Nephron progenitor cell (in vitro differentiated cells): Measurements from ENCODE around the gene LRRC63.
A peak's percentile ranks its signal among the peaks of the same experiment; 100 is the strongest.
"Not testable (repeated sequence)": the region's sequence is repeated elsewhere in the genome, so short reads cannot be mapped to it uniquely, and the experiment has no call there.

Experiments
- DNase-seq: peaks from one replicate; pipeline ENCODE4 v3.0.0; 2021
- H3K27ac Mint-ChIP-seq: 2 replicates; pipeline ENCODE4 v1.8.0; 2021; ENCODE audit warnings: mild to moderate bottlenecking, moderate library complexity, mixed read lengths
- H3K27me3 Mint-ChIP-seq: 2 replicates; pipeline ENCODE4 v1.8.0; 2021; ENCODE audit warnings: mild to moderate bottlenecking, low read depth, mixed read lengths; ENCODE audit not compliant: poor library complexity
- H3K36me3 Mint-ChIP-seq: 2 replicates; pipeline ENCODE4 v1.8.0; 2021; ENCODE audit warnings: low read depth, mixed read lengths
- H3K4me1 Mint-ChIP-seq: 2 replicates; pipeline ENCODE4 v1.8.0; 2021; ENCODE audit warnings: mixed read lengths
- H3K4me3 Mint-ChIP-seq: 2 replicates; pipeline ENCODE4 v1.8.0; 2021; ENCODE audit warnings: mild to moderate bottlenecking, moderate library complexity, mixed read lengths
- H3K9me3 Mint-ChIP-seq: 2 replicates; pipeline ENCODE4 v1.8.0; 2021; ENCODE audit warnings: mild to moderate bottlenecking, moderate library complexity, mixed read lengths
- TF ChIP-seq, protein P1 (sequence below): fragments of 200-600 bp; sonication (generic); IDR thresholded peaks from 2 replicates; pipeline ENCODE4 v1.5.0; 2021; ENCODE audit warnings: antibody characterized with exemption

LRRC63 gene

DNA sequence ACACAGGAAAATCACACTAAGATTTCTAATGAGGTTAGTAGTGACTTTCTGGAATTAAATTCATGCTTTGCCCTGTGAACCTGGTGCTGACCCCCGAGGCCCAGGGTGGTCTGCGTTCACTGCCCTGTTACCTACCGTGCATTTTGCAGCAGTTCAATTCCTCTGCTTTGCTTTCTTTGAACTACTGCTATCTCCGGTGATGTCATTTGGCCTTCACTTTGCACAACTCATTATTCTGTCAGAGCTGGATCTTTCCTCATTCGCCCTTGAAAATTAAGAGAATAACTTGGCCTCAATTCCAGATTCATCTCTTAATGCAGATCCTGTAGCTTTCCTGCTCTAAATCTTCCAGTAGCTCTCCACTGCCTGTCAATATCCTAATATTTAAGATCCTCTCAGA, 8.8 kb upstream of the LRRC63 start:
- Mint-ChIP-seq H3K27ac (no peak overlapping the region), H3K4me3 (no peak overlapping the region), H3K4me1 (peaks cover 5% of the 10 kb centered on the region), H3K36me3 (no peaks in the 10 kb centered on the region), H3K27me3 (peaks cover 9% of the 10 kb centered on the region), H3K9me3 (no peaks in the 10 kb centered on the region)
- TF ChIP-seq, protein P1, sequence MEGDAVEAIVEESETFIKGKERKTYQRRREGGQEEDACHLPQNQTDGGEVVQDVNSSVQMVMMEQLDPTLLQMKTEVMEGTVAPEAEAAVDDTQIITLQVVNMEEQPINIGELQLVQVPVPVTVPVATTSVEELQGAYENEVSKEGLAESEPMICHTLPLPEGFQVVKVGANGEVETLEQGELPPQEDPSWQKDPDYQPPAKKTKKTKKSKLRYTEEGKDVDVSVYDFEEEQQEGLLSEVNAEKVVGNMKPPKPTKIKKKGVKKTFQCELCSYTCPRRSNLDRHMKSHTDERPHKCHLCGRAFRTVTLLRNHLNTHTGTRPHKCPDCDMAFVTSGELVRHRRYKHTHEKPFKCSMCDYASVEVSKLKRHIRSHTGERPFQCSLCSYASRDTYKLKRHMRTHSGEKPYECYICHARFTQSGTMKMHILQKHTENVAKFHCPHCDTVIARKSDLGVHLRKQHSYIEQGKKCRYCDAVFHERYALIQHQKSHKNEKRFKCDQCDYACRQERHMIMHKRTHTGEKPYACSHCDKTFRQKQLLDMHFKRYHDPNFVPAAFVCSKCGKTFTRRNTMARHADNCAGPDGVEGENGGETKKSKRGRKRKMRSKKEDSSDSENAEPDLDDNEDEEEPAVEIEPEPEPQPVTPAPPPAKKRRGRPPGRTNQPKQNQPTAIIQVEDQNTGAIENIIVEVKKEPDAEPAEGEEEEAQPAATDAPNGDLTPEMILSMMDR: no peak
- no peak for DNase-seq

DNA sequence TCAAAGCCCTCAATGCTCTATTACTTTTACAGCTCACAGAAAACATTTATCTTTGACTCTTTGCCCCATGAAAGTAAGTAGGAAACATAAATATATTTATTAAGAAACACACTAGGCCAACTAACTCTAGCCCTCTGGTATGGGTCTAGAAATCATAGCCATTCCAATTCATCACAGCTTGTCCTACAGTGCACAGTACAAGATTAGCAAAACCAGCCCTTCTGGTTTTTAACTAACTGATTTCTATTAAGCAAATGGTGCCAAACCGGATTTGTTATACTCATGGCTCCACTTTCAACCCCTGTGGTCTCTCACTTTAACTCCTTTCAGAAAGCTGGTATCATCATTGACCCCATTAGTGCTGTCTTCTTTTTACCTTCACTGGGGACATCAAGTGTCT, 5.6 kb upstream of the LRRC63 start:
- no peak overlapping the region for H3K4me3 Mint-ChIP-seq
- H3K9me3 Mint-ChIP-seq: no peaks in the 10 kb centered on the region
- H3K36me3 Mint-ChIP-seq: no peaks in the 10 kb centered on the region
- H3K4me1 Mint-ChIP-seq: peaks cover 6% of the 10 kb centered on the region
- TF ChIP-seq, protein P1: no peak
- no peak for DNase-seq
- peaks cover 12% of the 10 kb centered on the region for H3K27me3 Mint-ChIP-seq
- H3K27ac Mint-ChIP-seq: no peak overlapping the region

- DNase-seq: no peak
- Mint-ChIP-seq H3K27me3 (peaks cover 22% of the 10 kb centered on the region), H3K36me3 (no peaks in the 10 kb centered on the region), H3K4me3 (no peak overlapping the region), H3K9me3 (no peaks in the 10 kb centered on the region), H3K4me1 (peaks cover 13% of the 10 kb centered on the region), H3K27ac (no peak overlapping the region)
- TF ChIP-seq, protein P1: no peak
Measured at GRCh38 chr13:46207828-46208227, 3.9 kb upstream of the LRRC63 start.

DNA sequence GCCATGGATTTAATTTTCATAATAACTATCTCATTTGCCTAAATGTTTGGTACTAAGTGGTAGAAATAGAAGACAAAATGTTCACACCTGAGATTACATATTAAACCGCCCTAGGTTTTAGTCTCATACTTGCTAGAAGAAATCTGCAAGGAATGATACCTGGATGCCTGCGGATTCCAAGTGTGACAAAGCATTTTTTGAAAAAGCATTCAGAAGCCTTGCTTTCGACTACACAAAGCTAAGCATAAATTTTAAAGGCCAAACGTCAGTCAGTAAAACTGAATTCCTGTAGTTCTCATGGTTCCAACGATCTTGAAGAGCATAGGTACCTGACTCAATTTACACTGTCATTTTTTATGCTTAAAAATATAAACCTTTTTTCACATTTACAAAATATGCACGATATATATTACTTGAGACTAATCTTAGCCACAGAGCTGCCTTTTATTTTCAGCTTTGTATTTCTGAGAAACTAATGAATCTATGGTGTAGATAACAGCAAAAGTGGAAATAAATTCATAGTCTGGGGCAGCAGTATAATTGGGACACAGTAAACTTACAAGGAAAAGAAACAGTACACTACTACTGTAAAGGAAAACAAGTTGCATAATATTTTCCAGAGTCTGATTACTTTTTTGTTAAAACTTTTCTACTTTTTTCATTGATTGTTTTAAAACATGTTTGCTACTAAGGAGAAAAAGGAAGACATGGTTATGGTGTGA, 1.2 kb upstream of the LRRC63 start:
- Mint-ChIP-seq H3K9me3 (peaks cover 7% of the 10 kb centered on the region), H3K4me3 (peak overlapping the region; percentile 81), H3K36me3 (no peaks in the 10 kb centered on the region), H3K4me1 (peaks cover 13% of the 10 kb centered on the region), H3K27me3 (peaks cover 27% of the 10 kb centered on the region), H3K27ac (no peak overlapping the region)
- TF ChIP-seq, protein P1: no peak
- DNase-seq: no peak

- Mint-ChIP-seq H3K36me3 (no peaks in the 10 kb centered on the region), H3K27ac (no peak overlapping the region), H3K4me1 (peaks cover 13% of the 10 kb centered on the region), H3K9me3 (peaks cover 13% of the 10 kb centered on the region), H3K27me3 (peaks cover 23% of the 10 kb centered on the region), H3K4me3 (peak overlapping the region; percentile 81)
- TF ChIP-seq, protein P1: no peak
- no peak for DNase-seq
Measured at GRCh38 chr13:46211116-46211482, 629 bp upstream of the LRRC63 start.

- TF ChIP-seq, protein P1: no peak
- Mint-ChIP-seq H3K36me3 (no peaks in the 10 kb centered on the region), H3K4me1 (peaks cover 13% of the 10 kb centered on the region), H3K4me3 (no peak overlapping the region), H3K9me3 (peaks cover 32% of the 10 kb centered on the region), H3K27ac (no peak overlapping the region), H3K27me3 (peaks cover 20% of the 10 kb centered on the region)
- DNase-seq: no peak
Measured at GRCh38 chr13:46213242-46213641, 1.5 kb downstream of the LRRC63 start.

GRCh38 chr13:46214741-46215140, 3.0 kb downstream of the LRRC63 start:
- DNase-seq, H3K4me3 Mint-ChIP-seq, H3K36me3 Mint-ChIP-seq, H3K27ac Mint-ChIP-seq: not testable (repeated sequence)
- peaks cover 13% of the 10 kb centered on the region for H3K4me1 Mint-ChIP-seq
- H3K27me3 Mint-ChIP-seq: peaks cover 28% of the 10 kb centered on the region
- peaks cover 45% of the 10 kb centered on the region for H3K9me3 Mint-ChIP-seq

DNA sequence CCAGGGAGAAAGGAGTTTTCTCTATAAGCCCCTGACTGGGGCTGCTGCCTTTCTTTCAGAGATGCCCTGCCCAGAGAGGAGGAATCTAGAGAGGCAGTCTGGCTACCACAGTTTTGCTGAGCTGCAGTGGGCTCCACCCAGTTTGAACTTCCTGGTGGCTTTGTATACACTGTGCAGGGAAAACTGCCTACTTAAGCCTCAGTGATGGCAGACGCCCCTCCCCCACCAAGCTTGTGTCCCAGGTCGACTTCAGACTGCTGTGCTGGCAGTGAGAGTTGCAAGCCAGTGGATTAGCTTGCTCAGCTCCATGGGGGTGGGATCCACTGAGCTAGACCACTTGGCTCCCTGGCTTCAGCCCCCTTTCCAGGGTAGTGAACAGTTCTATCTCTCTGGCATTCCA, 8.5 kb downstream of the LRRC63 start:
- not testable (repeated sequence) for H3K36me3 Mint-ChIP-seq, H3K27ac Mint-ChIP-seq, H3K4me3 Mint-ChIP-seq, H3K4me1 Mint-ChIP-seq
- peaks cover 68% of the 10 kb centered on the region for H3K9me3 Mint-ChIP-seq
- peak; percentile 16 for DNase-seq
- peaks cover 13% of the 10 kb centered on the region for H3K27me3 Mint-ChIP-seq
